Measurements from ENCODE around the gene ARL6IP5. TPM values are rescaled to one million over a fixed set of nuclear protein-coding genes. Genes with fewer than 3 reads are reported as not detected.

Gene ARL6IP5
- total RNA-seq, 1 experiment from 2014 or later = 30.0 TPM

DNA sequence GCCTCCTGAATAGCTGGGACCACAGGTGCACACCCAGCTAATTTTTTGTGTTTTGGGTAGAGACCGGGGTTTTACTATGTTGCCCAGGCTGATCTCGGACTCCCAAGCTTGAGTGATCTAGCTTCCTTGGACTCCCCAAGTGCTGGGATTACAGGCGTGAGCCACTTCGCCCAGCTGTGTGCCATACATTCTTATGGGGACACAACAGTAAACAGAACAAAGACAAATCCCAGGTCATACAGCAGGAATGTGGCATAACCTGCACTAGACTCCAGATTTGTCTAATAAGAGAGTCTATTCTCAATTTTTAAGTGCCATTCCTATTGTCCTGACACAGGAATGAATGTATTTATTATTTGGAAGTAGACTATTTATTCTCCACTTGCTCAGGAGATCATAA lies 17.6 kb downstream of the ARL6IP5 start:
- DNase-seq (ENCODE audit: low read depth, low spot score) = no peak
- TF ChIP-seq RAD21 (IDR thresholded peaks at IDR 0.05; ENCODE audit: low read depth) (no peak), ZNF274 (IDR thresholded peaks at IDR 0.05; ENCODE audit: low read depth, low read length) (no peak), SP1 (IDR thresholded peaks at IDR 0.05; ENCODE audit: low read depth) (no peak), ZFX (IDR thresholded peaks at IDR 0.05) (no peak), SRF (IDR thresholded peaks at IDR 0.05; ENCODE audit: low read depth) (no peak), ELF1 (IDR thresholded peaks at IDR 0.05; ENCODE audit: borderline replicate concordance, low read depth) (no peak), CEBPB (IDR thresholded peaks at IDR 0.05; ENCODE audit: low read depth) (no peak), JUND (IDR thresholded peaks at IDR 0.05) (no peak), EGR1 (IDR thresholded peaks at IDR 0.05; ENCODE audit: low read depth) (no peak), YY1 (IDR thresholded peaks at IDR 0.05; ENCODE audit: extremely low read depth, insufficient replicate concordance, low read depth, low read length) (no peak)
- TF ChIP-seq, protein P1, sequence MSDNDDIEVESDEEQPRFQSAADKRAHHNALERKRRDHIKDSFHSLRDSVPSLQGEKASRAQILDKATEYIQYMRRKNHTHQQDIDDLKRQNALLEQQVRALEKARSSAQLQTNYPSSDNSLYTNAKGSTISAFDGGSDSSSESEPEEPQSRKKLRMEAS (IDR thresholded peaks at IDR 0.05) = no peak
- TF ChIP-seq, protein P2, sequence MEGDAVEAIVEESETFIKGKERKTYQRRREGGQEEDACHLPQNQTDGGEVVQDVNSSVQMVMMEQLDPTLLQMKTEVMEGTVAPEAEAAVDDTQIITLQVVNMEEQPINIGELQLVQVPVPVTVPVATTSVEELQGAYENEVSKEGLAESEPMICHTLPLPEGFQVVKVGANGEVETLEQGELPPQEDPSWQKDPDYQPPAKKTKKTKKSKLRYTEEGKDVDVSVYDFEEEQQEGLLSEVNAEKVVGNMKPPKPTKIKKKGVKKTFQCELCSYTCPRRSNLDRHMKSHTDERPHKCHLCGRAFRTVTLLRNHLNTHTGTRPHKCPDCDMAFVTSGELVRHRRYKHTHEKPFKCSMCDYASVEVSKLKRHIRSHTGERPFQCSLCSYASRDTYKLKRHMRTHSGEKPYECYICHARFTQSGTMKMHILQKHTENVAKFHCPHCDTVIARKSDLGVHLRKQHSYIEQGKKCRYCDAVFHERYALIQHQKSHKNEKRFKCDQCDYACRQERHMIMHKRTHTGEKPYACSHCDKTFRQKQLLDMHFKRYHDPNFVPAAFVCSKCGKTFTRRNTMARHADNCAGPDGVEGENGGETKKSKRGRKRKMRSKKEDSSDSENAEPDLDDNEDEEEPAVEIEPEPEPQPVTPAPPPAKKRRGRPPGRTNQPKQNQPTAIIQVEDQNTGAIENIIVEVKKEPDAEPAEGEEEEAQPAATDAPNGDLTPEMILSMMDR (IDR thresholded peaks at IDR 0.05 in 2 of 3, conservative IDR thresholded peaks at IDR 0.05 in 1 of 3; ENCODE audit: borderline replicate concordance in 1 of 3, insufficient read depth in 1 of 3, low read depth in 2 of 3, low read length in 2 of 3) = no peak
- TF ChIP-seq, protein P3, sequence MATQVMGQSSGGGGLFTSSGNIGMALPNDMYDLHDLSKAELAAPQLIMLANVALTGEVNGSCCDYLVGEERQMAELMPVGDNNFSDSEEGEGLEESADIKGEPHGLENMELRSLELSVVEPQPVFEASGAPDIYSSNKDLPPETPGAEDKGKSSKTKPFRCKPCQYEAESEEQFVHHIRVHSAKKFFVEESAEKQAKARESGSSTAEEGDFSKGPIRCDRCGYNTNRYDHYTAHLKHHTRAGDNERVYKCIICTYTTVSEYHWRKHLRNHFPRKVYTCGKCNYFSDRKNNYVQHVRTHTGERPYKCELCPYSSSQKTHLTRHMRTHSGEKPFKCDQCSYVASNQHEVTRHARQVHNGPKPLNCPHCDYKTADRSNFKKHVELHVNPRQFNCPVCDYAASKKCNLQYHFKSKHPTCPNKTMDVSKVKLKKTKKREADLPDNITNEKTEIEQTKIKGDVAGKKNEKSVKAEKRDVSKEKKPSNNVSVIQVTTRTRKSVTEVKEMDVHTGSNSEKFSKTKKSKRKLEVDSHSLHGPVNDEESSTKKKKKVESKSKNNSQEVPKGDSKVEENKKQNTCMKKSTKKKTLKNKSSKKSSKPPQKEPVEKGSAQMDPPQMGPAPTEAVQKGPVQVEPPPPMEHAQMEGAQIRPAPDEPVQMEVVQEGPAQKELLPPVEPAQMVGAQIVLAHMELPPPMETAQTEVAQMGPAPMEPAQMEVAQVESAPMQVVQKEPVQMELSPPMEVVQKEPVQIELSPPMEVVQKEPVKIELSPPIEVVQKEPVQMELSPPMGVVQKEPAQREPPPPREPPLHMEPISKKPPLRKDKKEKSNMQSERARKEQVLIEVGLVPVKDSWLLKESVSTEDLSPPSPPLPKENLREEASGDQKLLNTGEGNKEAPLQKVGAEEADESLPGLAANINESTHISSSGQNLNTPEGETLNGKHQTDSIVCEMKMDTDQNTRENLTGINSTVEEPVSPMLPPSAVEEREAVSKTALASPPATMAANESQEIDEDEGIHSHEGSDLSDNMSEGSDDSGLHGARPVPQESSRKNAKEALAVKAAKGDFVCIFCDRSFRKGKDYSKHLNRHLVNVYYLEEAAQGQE (IDR thresholded peaks at IDR 0.05; ENCODE audit: low read depth) = no peak
- TF ChIP-seq, protein P4, sequence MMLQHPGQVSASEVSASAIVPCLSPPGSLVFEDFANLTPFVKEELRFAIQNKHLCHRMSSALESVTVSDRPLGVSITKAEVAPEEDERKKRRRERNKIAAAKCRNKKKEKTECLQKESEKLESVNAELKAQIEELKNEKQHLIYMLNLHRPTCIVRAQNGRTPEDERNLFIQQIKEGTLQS (IDR thresholded peaks at IDR 0.05) = no peak
- Histone ChIP-seq H3K36me3 (ENCODE audit: control insufficient read depth in 1 of 2, insufficient read depth in 2 of 2, low read length in 2 of 2) (no peaks in the 10 kb centered on the region; a peak in 2 of 4 replicates), H3K27ac (ENCODE audit: low read depth, low read length) (no peak overlapping the region), H3K9me2 (ENCODE audit: insufficient read depth) (no peaks in the 10 kb centered on the region), H3K4me2 (ENCODE audit: low read length) (no peak overlapping the region), H3K4me3 (replicated peaks in 1 of 2; ENCODE audit: low read depth in 1 of 2, low read length in 2 of 2) (no peak overlapping the region), H4K20me1 (ENCODE audit: insufficient read depth) (no peaks in the 10 kb centered on the region), H2AFZ (ENCODE audit: low read depth, low read length, poor library complexity, severe bottlenecking) (no peak overlapping the region), H3K79me2 (ENCODE audit: insufficient read depth, low read length) (no peaks in the 10 kb centered on the region), H3K4me1 (ENCODE audit: control insufficient read depth in 1 of 2, insufficient read depth in 2 of 2, low read length in 2 of 2) (no peaks in the 10 kb centered on the region), H3K9me3 (ENCODE audit: control insufficient read depth in 1 of 2, insufficient read depth in 1 of 2, low read depth in 1 of 2, low read length in 2 of 2) (no peaks in the 10 kb centered on the region), H3K9ac (ENCODE audit: low read length) (no peak overlapping the region), H3K27me3 (ENCODE audit: insufficient read depth, low read length) (no peaks in the 10 kb centered on the region)
- CTCF ChIA-PET = no interaction called here
- POLR2A ChIA-PET = no interaction called here
- no peak for ATAC-seq
- intact Hi-C loops (cut with micrococcal nuclease) = no loop called here
- RAD21 ChIA-PET (ENCODE audit: low non-redundant PET in 1 of 2, low total read pairs in 2 of 2, uncharacterized antibody in 2 of 2, unreplicated experiment in 2 of 2) = no interaction called here
- BruUV-seq (replicated peaks) = no TSS peak

Data from HCT116 (cell line).